GM12864 (cell line): ENCODE data around the gene CLDN4.

Source experiments
- DNase-seq: peaks from one replicate; pipeline ENCODE4 v3.0.0-alpha.2; 2011; ENCODE audit warnings: low read depth
- H3K4me3 ChIP-seq: 2 replicates; pipeline ENCODE4 v1.5.1; 2011; ENCODE audit warnings: mild to moderate bottlenecking, low read depth, low read length, control low read depth
- CTCF ChIP-seq: IDR thresholded peaks from 2 replicates; pipeline ENCODE4 v1.5.1; 2011; ENCODE audit warnings: low read depth, mild to moderate bottlenecking, moderate library complexity, low read length, control low read depth, inconsistent platforms; ENCODE audit errors: missing control alignments

CLDN4 gene

GRCh38 chr7:73827567-73828106 lies 3.2 kb upstream of the CLDN4 start:
- H3K4me3 ChIP-seq, result no peak overlapping the region
- no peak for DNase-seq
- TF ChIP-seq CTCF, result no peak

DNA sequence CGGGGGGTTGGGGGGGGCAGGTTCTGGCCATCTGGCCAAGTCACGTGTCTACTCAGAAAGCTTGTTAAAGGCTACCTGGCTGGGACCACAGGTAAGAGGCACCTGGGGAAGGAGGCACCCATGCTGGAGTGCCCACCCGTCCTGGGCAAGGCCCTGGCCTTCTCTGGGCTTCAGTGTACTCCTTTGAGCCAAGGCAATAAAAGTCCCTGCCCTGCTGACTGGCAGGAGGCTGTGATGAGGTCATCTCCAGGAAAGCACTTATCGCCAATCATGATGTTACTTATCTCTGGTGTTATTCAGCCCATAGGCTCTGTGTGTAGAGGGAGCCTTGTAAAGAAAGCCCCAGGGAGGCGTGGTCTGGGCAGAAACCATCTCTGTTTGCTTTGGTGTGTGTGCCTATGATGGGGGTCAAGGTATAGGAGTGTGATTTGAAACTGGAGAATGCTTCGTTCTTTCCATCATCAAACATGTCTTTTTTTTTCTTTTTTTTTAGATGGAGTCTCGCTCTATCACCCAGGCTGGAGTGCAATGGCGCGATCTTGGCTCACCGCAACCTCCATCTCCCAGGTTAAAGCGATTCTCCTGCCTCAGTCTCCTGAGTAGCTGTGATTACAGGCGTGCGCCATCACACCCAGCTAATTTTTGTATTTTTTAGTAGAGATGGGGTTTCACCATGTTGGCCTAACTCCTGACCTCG lies 2.5 kb upstream of the CLDN4 start:
- no peak for TF ChIP-seq CTCF
- H3K4me3 ChIP-seq, result no peak overlapping the region
- no peak for DNase-seq

DNA sequence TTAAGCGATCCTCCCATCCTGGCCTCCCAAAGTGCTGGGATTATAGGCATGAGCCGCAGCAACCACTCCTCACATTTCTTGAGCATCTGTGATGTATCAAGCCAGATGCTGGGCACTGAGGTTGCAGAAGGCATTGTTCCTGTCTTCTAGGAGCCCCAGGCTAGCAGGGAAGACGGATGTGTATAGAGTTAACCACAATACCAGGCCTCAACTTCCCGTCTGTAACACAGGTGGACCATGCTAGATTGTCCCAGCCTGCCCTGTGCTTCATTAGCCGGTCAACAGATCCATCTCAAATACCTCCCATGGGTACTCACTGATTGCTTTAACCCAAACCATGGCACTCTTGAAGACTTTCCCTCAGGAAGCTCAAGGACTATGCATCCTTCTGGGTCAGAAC lies 1.8 kb upstream of the CLDN4 start:
- DNase-seq, result no peak
- TF ChIP-seq CTCF, result no peak
- no peak overlapping the region for H3K4me3 ChIP-seq

DNA sequence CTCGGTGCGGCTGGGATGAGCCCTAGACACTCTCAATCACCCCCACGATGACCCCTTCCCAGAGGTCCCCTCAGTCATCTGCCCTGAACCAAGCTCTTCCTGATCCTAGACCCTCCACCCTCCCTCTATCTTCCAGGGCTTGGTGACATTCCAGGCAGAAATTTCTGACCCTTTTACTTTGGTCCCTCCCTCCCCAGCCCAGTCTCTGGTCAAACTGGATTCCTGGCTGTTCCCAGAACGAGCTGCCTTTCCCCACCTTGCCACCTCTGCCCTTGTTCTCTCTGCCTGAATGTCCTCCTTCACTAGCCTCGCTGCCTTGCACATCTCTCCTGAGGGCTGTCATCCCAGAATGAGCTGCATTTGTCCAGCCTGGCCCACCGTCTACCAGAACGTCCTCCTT lies 1.3 kb upstream of the CLDN4 start:
- no peak for DNase-seq
- TF ChIP-seq CTCF, result no peak
- H3K4me3 ChIP-seq, result no peak overlapping the region

DNA sequence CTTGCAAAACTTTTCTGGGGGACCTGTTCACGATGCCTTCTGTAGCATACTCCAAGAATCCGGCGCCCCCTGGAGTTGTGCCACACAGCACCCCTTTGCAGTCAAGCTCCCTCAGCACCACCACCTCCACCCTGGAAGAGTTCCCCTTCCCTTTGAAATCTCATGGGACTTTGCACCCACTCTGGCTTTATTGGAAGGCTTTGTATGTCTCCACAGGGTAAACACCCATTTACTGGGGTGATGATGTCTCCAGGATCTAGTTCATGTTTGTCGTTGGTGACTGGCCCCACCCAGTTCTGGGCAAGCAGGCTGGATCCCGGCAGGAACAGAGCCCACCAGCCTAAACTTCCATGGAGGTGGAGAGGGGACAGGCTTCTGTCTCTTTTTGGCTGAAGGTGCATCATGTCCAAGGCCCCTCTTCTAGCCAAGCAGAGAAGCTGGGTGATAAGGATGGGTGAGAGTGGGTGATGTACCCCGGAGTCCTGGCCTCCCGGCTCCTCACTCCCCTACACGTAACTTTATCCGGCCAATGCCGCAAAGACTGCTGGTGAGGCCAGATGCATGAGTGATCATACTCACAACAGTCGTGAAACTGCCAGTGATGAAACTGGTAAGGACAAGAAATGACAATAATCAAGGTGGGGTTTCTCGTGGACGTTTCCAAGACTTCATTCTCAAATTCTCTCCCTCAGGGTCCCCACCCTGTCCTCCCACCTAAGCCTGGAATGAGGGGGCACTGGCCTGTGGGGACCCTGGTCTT lies 695 bp upstream of the CLDN4 start:
- no peak overlapping the region for H3K4me3 ChIP-seq
- DNase-seq, result no peak
- no peak for TF ChIP-seq CTCF

- no peak for TF ChIP-seq CTCF
- DNase-seq, result no peak
- H3K4me3 ChIP-seq, result no peak overlapping the region
Observed at GRCh38 chr7:73831584-73831833, 713 bp downstream of the CLDN4 start.
